HG02571 (cell line): ENCODE measurements around the gene NEDD4.
A peak's percentile ranks its signal among the peaks of the same experiment; 100 is the strongest.
"Not testable (repeated sequence)": the region's sequence is repeated elsewhere in the genome, so short reads cannot be mapped to it uniquely, and the experiment has no call there.

ENCODE experiments used
- ATAC-seq: cut with Tn5 transposase; IDR thresholded peaks from one replicate; pipeline ENCODE4 v1.9.1; 2021; ENCODE audit warnings: mild to moderate bottlenecking, moderate library complexity; ENCODE audit not compliant: unreplicated experiment

Gene NEDD4

GRCh38 chr15:55993111-55993803, at the start of gene NEDD4:
Gene NEDD4 (minus strand): TSS chr15:55993612. CDS start chr15:55993555, 57 bp downstream.
- peak; percentile 81 for ATAC-seq

- no peak for ATAC-seq
Observed at GRCh38 chr15:56042498-56042897, 49.1 kb upstream of the NEDD4 start.

- ATAC-seq: no peak
Observed at GRCh38 chr15:56042031-56042430, 48.6 kb upstream of the NEDD4 start.

- no peak for ATAC-seq
Observed at GRCh38 chr15:56040081-56041035, 46.9 kb upstream of the NEDD4 start.

GRCh38 chr15:56038707-56039106, 45.3 kb upstream of the NEDD4 start:
- ATAC-seq: no peak

GRCh38 chr15:56038015-56038414, 44.6 kb upstream of the NEDD4 start:
- ATAC-seq: no peak

GRCh38 chr15:56036546-56037067, 43.2 kb upstream of the NEDD4 start:
- no peak for ATAC-seq

GRCh38 chr15:56035166-56035565, 41.8 kb upstream of the NEDD4 start:
- no peak for ATAC-seq

GRCh38 chr15:56034514-56034913, 41.1 kb upstream of the NEDD4 start:
- ATAC-seq: no peak

GRCh38 chr15:56032373-56032772, 39.0 kb upstream of the NEDD4 start:
- no peak for ATAC-seq

- ATAC-seq: no peak
Observed at GRCh38 chr15:56031836-56032235, 38.4 kb upstream of the NEDD4 start.

- ATAC-seq: no peak
Observed at GRCh38 chr15:56031402-56031801, 38.0 kb upstream of the NEDD4 start.

- no peak for ATAC-seq
Observed at GRCh38 chr15:56028430-56028829, 35.0 kb upstream of the NEDD4 start.

GRCh38 chr15:56023160-56023559, 29.7 kb upstream of the NEDD4 start:
- ATAC-seq: not testable (repeated sequence)

- no peak for ATAC-seq
Observed at GRCh38 chr15:56019819-56020486, 26.5 kb upstream of the NEDD4 start.

GRCh38 chr15:56019060-56019793, 25.8 kb upstream of the NEDD4 start:
- ATAC-seq: no peak

- ATAC-seq: no peak
Observed at GRCh38 chr15:56017920-56018319, 24.5 kb upstream of the NEDD4 start.

GRCh38 chr15:56017511-56017910, 24.1 kb upstream of the NEDD4 start:
- no peak for ATAC-seq

- ATAC-seq: no peak
Observed at GRCh38 chr15:56016281-56016680, 22.9 kb upstream of the NEDD4 start.

- no peak for ATAC-seq
Observed at GRCh38 chr15:56014677-56015076, 21.3 kb upstream of the NEDD4 start.
